HUES6 (cell line): Measurements from ENCODE around the gene PRRC2C.

Experiments used
- H3K27ac ChIP-seq: 2 replicates; pipeline ENCODE4 v1.7.0; 2013; ENCODE audit warnings: low read depth, mild to moderate bottlenecking, low read length, inconsistent platforms
- H3K27me3 ChIP-seq: 2 replicates; pipeline ENCODE4 v1.6.1; 2013; ENCODE audit warnings: low read length; ENCODE audit not compliant: control insufficient read depth, insufficient read depth
- H3K36me3 ChIP-seq: 2 replicates; pipeline ENCODE4 v1.6.1; 2013; ENCODE audit warnings: low read length; ENCODE audit not compliant: control insufficient read depth, insufficient read depth
- H3K4me1 ChIP-seq: 2 replicates; pipeline ENCODE4 v1.6.1; 2013; ENCODE audit warnings: low read length; ENCODE audit not compliant: control insufficient read depth, insufficient read depth
- H3K4me3 ChIP-seq: 2 replicates; pipeline ENCODE4 v1.5.1; 2013; ENCODE audit warnings: low read depth, low read length
- H3K9ac ChIP-seq: one replicate; pipeline ENCODE4 v1.6.1; 2013; ENCODE audit warnings: mild to moderate bottlenecking, low read length
- H3K9me3 ChIP-seq: 2 replicates; pipeline ENCODE4 v1.6.1; 2013; ENCODE audit warnings: low read depth, low read length; ENCODE audit not compliant: control insufficient read depth, insufficient read depth

The PRRC2C gene

GRCh38 chr1:171500803-171501202, 15.5 kb downstream of the PRRC2C start:
- no peaks in the 10 kb centered on the region for H3K27me3 ChIP-seq
- peaks cover 11% of the 10 kb centered on the region for H3K36me3 ChIP-seq
- H3K9ac ChIP-seq: no peak overlapping the region
- peaks cover 14% of the 10 kb centered on the region for H3K4me1 ChIP-seq
- no peaks in the 10 kb centered on the region for H3K9me3 ChIP-seq
- H3K4me3 ChIP-seq: no peak overlapping the region
- no peak overlapping the region for H3K27ac ChIP-seq

GRCh38 chr1:171501305-171502024, 16.1 kb downstream of the PRRC2C start:
- Histone ChIP-seq H3K4me3 (no peak overlapping the region), H3K27me3 (no peaks in the 10 kb centered on the region), H3K9me3 (no peaks in the 10 kb centered on the region), H3K4me1 (peaks cover 21% of the 10 kb centered on the region), H3K9ac (no peak overlapping the region), H3K36me3 (peaks cover 11% of the 10 kb centered on the region), H3K27ac (no peak overlapping the region)

GRCh38 chr1:171506525-171507304, 21.4 kb downstream of the PRRC2C start:
- Histone ChIP-seq H3K27me3 (no peaks in the 10 kb centered on the region), H3K4me1 (peaks cover 34% of the 10 kb centered on the region), H3K9ac (no peak overlapping the region), H3K36me3 (peaks cover 5% of the 10 kb centered on the region; the same call in 1 of the 2 replicates), H3K9me3 (no peaks in the 10 kb centered on the region), H3K27ac (no peak overlapping the region), H3K4me3 (no peak overlapping the region)

GRCh38 chr1:171507435-171507834, 22.1 kb downstream of the PRRC2C start:
- no peaks in the 10 kb centered on the region for H3K9me3 ChIP-seq
- no peak overlapping the region for H3K9ac ChIP-seq
- peaks cover 30% of the 10 kb centered on the region for H3K4me1 ChIP-seq
- no peak overlapping the region for H3K27ac ChIP-seq
- peaks cover 11% of the 10 kb centered on the region for H3K36me3 ChIP-seq
- no peak overlapping the region for H3K4me3 ChIP-seq
- no peaks in the 10 kb centered on the region for H3K27me3 ChIP-seq

GRCh38 chr1:171509191-171509590, 23.9 kb downstream of the PRRC2C start:
- Histone ChIP-seq H3K9me3 (no peaks in the 10 kb centered on the region), H3K27ac (no peak overlapping the region), H3K4me1 (peaks cover 30% of the 10 kb centered on the region), H3K36me3 (peaks cover 21% of the 10 kb centered on the region), H3K9ac (no peak overlapping the region), H3K4me3 (no peak overlapping the region), H3K27me3 (no peaks in the 10 kb centered on the region)

GRCh38 chr1:171513743-171514142, 28.4 kb downstream of the PRRC2C start:
- Histone ChIP-seq H3K27me3 (no peaks in the 10 kb centered on the region), H3K36me3 (peaks cover 67% of the 10 kb centered on the region), H3K27ac (no peak overlapping the region), H3K9ac (no peak overlapping the region), H3K9me3 (no peaks in the 10 kb centered on the region), H3K4me1 (peaks cover 3% of the 10 kb centered on the region; the same call in 1 of the 2 replicates), H3K4me3 (no peak overlapping the region)

GRCh38 chr1:171515299-171515698, 30.0 kb downstream of the PRRC2C start:
- Histone ChIP-seq H3K4me1 (no peaks in the 10 kb centered on the region), H3K27me3 (no peaks in the 10 kb centered on the region), H3K9ac (no peak overlapping the region), H3K9me3 (no peaks in the 10 kb centered on the region), H3K4me3 (no peak overlapping the region), H3K36me3 (peaks cover 82% of the 10 kb centered on the region), H3K27ac (no peak overlapping the region)

- no peaks in the 10 kb centered on the region for H3K4me1 ChIP-seq
- no peak overlapping the region for H3K27ac ChIP-seq
- peaks cover 87% of the 10 kb centered on the region for H3K36me3 ChIP-seq
- H3K9ac ChIP-seq: no peak overlapping the region
- H3K9me3 ChIP-seq: no peaks in the 10 kb centered on the region
- H3K4me3 ChIP-seq: no peak overlapping the region
- no peaks in the 10 kb centered on the region for H3K27me3 ChIP-seq
Measured at GRCh38 chr1:171515741-171516140, 30.4 kb downstream of the PRRC2C start.

- H3K27ac ChIP-seq: no peak overlapping the region
- H3K4me1 ChIP-seq: no peaks in the 10 kb centered on the region
- no peaks in the 10 kb centered on the region for H3K27me3 ChIP-seq
- no peak overlapping the region for H3K9ac ChIP-seq
- H3K36me3 ChIP-seq: peaks cover 99% of the 10 kb centered on the region
- no peaks in the 10 kb centered on the region for H3K9me3 ChIP-seq
- H3K4me3 ChIP-seq: no peak overlapping the region
Measured at GRCh38 chr1:171521567-171521966, 36.2 kb downstream of the PRRC2C start.

GRCh38 chr1:171530676-171531075, 45.3 kb downstream of the PRRC2C start:
- Histone ChIP-seq H3K9ac (no peak overlapping the region), H3K4me3 (no peak overlapping the region), H3K9me3 (no peaks in the 10 kb centered on the region), H3K4me1 (no peaks in the 10 kb centered on the region), H3K36me3 (peaks cover 95% of the 10 kb centered on the region), H3K27me3 (no peaks in the 10 kb centered on the region), H3K27ac (no peak overlapping the region)

- Histone ChIP-seq H3K27me3 (no peaks in the 10 kb centered on the region), H3K4me3 (no peak overlapping the region), H3K4me1 (no peaks in the 10 kb centered on the region), H3K9me3 (no peaks in the 10 kb centered on the region), H3K27ac (no peak overlapping the region), H3K36me3 (peaks cover 98% of the 10 kb centered on the region), H3K9ac (no peak overlapping the region)
Measured at GRCh38 chr1:171532520-171532919, 47.2 kb downstream of the PRRC2C start.
